HepG2 (cell line): ENCODE results near the gene CIT.

ENCODE experiments used
- ATF3 ChIP-seq: sonication (generic); formaldehyde crosslinking; IDR thresholded peaks from 2 replicates; pipeline ENCODE4 v1.4.0; 2020; ENCODE audit warnings: missing genetic modification reagents
- E2F1 ChIP-seq: sonication (generic); formaldehyde crosslinking; IDR thresholded peaks from 2 replicates; pipeline ENCODE4 v1.5.0; 2020; ENCODE audit warnings: missing genetic modification reagents
- TF ChIP-seq, protein P1 (sequence below): IDR thresholded peaks from 2 replicates; pipeline ENCODE4 v1.6.1; 2012; ENCODE audit warnings: inconsistent platforms

GRCh38 chr12:119740830-119741229 lies 136.3 kb downstream of the CIT start:
- TF ChIP-seq E2F1 (CRISPR knock-in tag) (no peak), ATF3 (CRISPR knock-in tag) (no peak)
- TF ChIP-seq, protein P1, sequence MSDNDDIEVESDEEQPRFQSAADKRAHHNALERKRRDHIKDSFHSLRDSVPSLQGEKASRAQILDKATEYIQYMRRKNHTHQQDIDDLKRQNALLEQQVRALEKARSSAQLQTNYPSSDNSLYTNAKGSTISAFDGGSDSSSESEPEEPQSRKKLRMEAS: no peak
